ENCODE measurements around the gene SLC8B1. TPM values are rescaled to one million over a fixed set of nuclear protein-coding genes. Genes with fewer than 3 reads are reported as not detected.

SLC8B1 gene
- total RNA-seq, 4 donors from 2014 or later: 49.5 to 112 (median 101) TPM

- no peak for TF ChIP-seq POLR2A (IDR thresholded peaks at IDR 0.05)
- no peak for TF ChIP-seq CTCF (IDR thresholded peaks at IDR 0.05)
- Histone ChIP-seq H3K4me3 (no peak overlapping the region), H3K27ac (no peak overlapping the region), H3K27me3 (no peaks in the 10 kb centered on the region), H3K4me1 (peaks cover 0 to 25% (median 12%) of the 10 kb centered on the region in 4 donors), H3K9me3 (peaks cover 0 to 12% (median 0%) of the 10 kb centered on the region in 4 donors), H3K36me3 (peaks cover 0 to 41% (median 0%) of the 10 kb centered on the region in 3 donors)
- DNase-seq: no peak
Observed at GRCh38 chr12:113250045-113250444, 84.9 kb downstream of the SLC8B1 start.

- no peak for DNase-seq
- no peak overlapping the region for H3K4me3 ChIP-seq
- H3K27me3 ChIP-seq: no peaks in the 10 kb centered on the region
- peaks cover 0 to 12% (median 0%) of the 10 kb centered on the region in 4 donors for H3K9me3 ChIP-seq
- no peak overlapping the region for H3K27ac ChIP-seq
- no peak for TF ChIP-seq POLR2A (IDR thresholded peaks at IDR 0.05)
- TF ChIP-seq CTCF (IDR thresholded peaks at IDR 0.05): no peak
- peaks cover 0 to 30% (median 12%) of the 10 kb centered on the region in 4 donors for H3K4me1 ChIP-seq
- peaks cover 0 to 41% (median 0%) of the 10 kb centered on the region in 3 donors for H3K36me3 ChIP-seq
Observed at GRCh38 chr12:113249546-113249945, 85.4 kb downstream of the SLC8B1 start.

- Histone ChIP-seq H3K4me3 (no peak overlapping the region), H3K4me1 (peaks cover 0 to 36% (median 13%) of the 10 kb centered on the region in 4 donors), H3K27ac (no peak overlapping the region), H3K27me3 (no peaks in the 10 kb centered on the region), H3K36me3 (peaks cover 0 to 41% (median 0%) of the 10 kb centered on the region in 3 donors), H3K9me3 (peaks cover 0 to 12% (median 0%) of the 10 kb centered on the region in 4 donors)
- DNase-seq: no peak
- no peak for TF ChIP-seq CTCF (IDR thresholded peaks at IDR 0.05)
- TF ChIP-seq POLR2A (IDR thresholded peaks at IDR 0.05): no peak
Observed at GRCh38 chr12:113248842-113249435, 86.0 kb downstream of the SLC8B1 start.

Small RNAs within 50 kb of the gene (small RNA-seq; reads per million reads assigned to genes)
- gene MIR6762: 0 reads per million in 2 donors

Other genes starting within 250 kb of the SLC8B1 start
- 1 to 10 TPM in 3 of 4 donors, under 1 TPM in 1; 0.85 to 4.4 (median 3.9) TPM for gene RASAL1, start 199.3 kb downstream of the SLC8B1 start, total RNA-seq
- not detected for gene CFAP73, start 185.4 kb downstream of the SLC8B1 start, total RNA-seq
- gene DDX54, start 149.6 kb downstream of the SLC8B1 start, total RNA-seq: 100 to 1,000 TPM in 1 of 4 donors, 10 to 100 TPM in 3; 62.0 to 126 (median 66.5) TPM
- gene RITA1, start 149.4 kb downstream of the SLC8B1 start, total RNA-seq: 10 to 100 TPM in 3 of 4 donors, 1 to 10 TPM in 1; 5.0 to 36.6 (median 33.4) TPM
- gene TPCN1, start 113.6 kb downstream of the SLC8B1 start, total RNA-seq: 100 to 1,000 TPM in 3 of 4 donors, 10 to 100 TPM in 1; 66.7 to 199 (median 112) TPM
- gene PLBD2, start 23.5 kb upstream of the SLC8B1 start, total RNA-seq: 10 to 100 TPM; 17.0 to 32.4 (median 24.1) TPM
- not detected for gene SDS, start 68.8 kb upstream of the SLC8B1 start, total RNA-seq
- 10 to 100 TPM in 3 of 4 donors, 1 to 10 TPM in 1; 7.5 to 21.5 (median 11.4) TPM for gene SDSL, start 87.3 kb upstream of the SLC8B1 start, total RNA-seq
- not detected for gene LHX5, start 136.8 kb upstream of the SLC8B1 start, total RNA-seq